Large intestine (tissue), 3 donors: ENCODE measurements around the gene XPR1. TPM values are rescaled to one million over a fixed set of nuclear protein-coding genes. Genes with fewer than 3 reads are reported as not detected.
"Not testable (repeated sequence)": the region's sequence is repeated elsewhere in the genome, so short reads cannot be mapped to it uniquely, and the experiment has no call there.

Source experiments
- DNase-seq, 2 donors: peaks; one replicate each; pipeline versions ENCODE4 v3.0.0 to v3.0.0-alpha.2; 2013
- H3K27ac ChIP-seq: one replicate; pipeline ENCODE4 v1.5.1; 2013; ENCODE audit warnings: low read length
- H3K27me3 ChIP-seq: 2 replicates; pipeline ENCODE4 v1.6.1; 2013; ENCODE audit warnings: low read length; ENCODE audit not compliant: control insufficient read depth, insufficient read depth
- H3K36me3 ChIP-seq: 2 replicates; pipeline ENCODE4 v1.6.1; 2013; ENCODE audit warnings: low read length; ENCODE audit not compliant: control insufficient read depth, insufficient read depth
- H3K4me1 ChIP-seq: one replicate; pipeline ENCODE4 v1.6.1; 2013; ENCODE audit warnings: low read length; ENCODE audit not compliant: control insufficient read depth, insufficient read depth
- H3K4me3 ChIP-seq: one replicate; pipeline ENCODE4 v1.5.1; 2013; ENCODE audit warnings: low read length
- H3K9me3 ChIP-seq: one replicate; pipeline ENCODE4 v1.6.1; 2013; ENCODE audit warnings: mild to moderate bottlenecking, low read depth, low read length, moderate library complexity; ENCODE audit not compliant: control insufficient read depth
- WGBS: methylation state at CpG from one replicate; pipeline ENCODE4 v1.1.5; 2013; ENCODE audit warnings: low lambda C conversion rate; ENCODE audit not compliant: insufficient coverage; 5-methylcytosine and 5-hydroxymethylcytosine counted together
- polyA plus RNA-seq: library from polyadenylated mRNA; unstranded; fragments of 120-200 nt; gene quantifications from one replicate; pipeline ENCODE4 v1.2.1, GENCODE V29; 2013

Gene XPR1
- polyA plus RNA-seq, 1 donor: 26.1 TPM

DNA sequence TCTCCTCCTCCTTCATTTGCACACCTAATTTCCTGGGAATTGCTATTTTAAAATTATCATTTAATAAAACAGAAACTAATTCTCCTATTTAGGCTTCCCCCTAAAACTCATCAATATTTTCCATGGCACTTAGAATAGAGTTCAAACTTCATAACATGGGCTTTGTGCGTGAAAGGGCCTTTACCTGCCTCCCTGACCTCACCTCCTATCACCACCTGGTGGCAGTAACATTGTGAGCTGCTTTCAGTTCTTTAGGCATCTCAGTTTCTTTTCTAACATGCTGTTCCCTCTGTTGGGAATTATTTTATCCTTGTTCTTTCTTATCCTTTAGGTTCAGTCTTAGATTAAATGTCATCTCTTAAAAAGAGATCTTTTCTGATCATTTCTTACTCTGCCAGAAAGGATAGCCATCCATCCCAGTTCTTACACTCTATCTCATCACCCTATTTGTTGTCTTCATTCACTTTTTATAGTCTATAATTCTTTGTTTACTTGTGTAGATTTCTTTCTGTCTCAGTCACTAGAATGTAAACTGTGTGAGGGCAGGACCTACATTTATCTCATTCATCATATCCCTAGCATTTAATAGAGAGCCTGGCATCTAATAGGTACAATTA lies 147.1 kb downstream of the XPR1 start:
- Histone ChIP-seq H3K27me3 (no peaks in the 10 kb centered on the region), H3K36me3 (no peaks in the 10 kb centered on the region), H3K4me1 (no peaks in the 10 kb centered on the region), H3K27ac (no peak overlapping the region), H3K9me3 (no peaks in the 10 kb centered on the region), H3K4me3 (no peak overlapping the region)
- no CpG with 5 or more reads among the region's 1 CpG for WGBS
- DNase-seq: no peak

DNA sequence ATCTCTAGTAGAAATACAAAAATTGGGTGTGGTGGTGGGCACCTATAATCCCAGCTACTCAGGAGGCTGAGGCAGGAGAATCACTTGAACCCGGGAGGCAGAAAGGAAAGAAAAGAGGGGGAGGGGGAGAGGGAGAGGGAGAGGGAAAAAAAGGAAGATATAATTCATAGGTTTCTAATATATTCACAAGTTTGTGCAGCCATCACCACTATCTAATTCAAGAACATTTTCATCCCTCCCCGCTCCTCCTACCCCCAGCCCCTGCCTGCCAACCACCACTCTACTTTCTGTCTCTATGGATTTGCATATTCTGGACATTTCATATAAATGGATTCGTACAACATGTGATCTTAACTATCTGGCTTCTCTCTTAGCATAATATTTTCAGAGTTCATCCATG lies 147.8 kb downstream of the XPR1 start:
- no peaks in the 10 kb centered on the region for H3K9me3 ChIP-seq
- DNase-seq: no peak
- no peaks in the 10 kb centered on the region for H3K36me3 ChIP-seq
- H3K4me3 ChIP-seq: no peak overlapping the region
- WGBS: 100% methylated on average over 1 of the region's 3 CpGs
- H3K4me1 ChIP-seq: no peaks in the 10 kb centered on the region
- no peak overlapping the region for H3K27ac ChIP-seq
- no peaks in the 10 kb centered on the region for H3K27me3 ChIP-seq

DNA sequence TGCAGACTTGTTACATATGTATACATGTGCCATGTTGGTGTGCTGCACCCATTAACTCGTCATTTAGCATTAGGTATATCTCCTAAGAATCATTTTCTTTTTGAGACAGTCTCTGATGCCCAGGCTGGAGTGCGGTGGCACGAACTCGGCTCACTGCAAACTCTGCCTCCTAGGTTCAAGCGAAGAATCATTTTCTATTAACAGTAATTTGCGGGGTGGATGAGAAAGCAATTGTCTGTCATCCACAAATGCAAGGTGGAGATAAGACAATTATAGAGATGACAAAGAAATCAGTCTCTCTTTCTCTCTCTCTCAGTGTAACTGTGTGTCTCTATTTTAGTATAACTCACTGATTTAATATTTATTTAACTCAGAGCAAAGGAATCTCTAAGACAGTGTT lies 149.9 kb downstream of the XPR1 start:
- no peaks in the 10 kb centered on the region for H3K4me1 ChIP-seq
- no peak overlapping the region for H3K27ac ChIP-seq
- no peak overlapping the region for H3K4me3 ChIP-seq
- no peaks in the 10 kb centered on the region for H3K9me3 ChIP-seq
- WGBS: no CpG with 5 or more reads among the region's 6 CpGs
- H3K36me3 ChIP-seq: no peaks in the 10 kb centered on the region
- H3K27me3 ChIP-seq: no peaks in the 10 kb centered on the region
- no peak for DNase-seq

DNA sequence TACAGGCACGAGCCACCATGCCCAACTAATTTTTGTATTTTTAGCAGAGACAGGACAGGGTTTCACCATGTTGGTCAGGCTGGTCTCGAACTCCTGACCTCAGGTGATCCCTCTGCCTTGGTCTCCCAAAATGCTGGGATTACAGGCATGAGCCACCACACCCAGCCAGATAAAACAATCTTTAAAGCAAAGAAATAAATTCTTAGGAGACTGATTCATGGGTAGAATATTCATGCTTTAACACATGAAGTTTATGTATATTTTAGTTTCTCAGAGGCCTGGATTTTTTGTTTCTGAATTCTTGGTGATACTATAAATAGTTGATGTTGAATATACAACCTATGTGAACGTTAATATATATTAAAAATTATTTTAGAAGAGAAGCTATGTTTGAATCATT lies 153.5 kb downstream of the XPR1 start:
- no CpG with 5 or more reads among the region's 3 CpGs for WGBS
- no peak overlapping the region for H3K4me3 ChIP-seq
- no peak for DNase-seq

DNA sequence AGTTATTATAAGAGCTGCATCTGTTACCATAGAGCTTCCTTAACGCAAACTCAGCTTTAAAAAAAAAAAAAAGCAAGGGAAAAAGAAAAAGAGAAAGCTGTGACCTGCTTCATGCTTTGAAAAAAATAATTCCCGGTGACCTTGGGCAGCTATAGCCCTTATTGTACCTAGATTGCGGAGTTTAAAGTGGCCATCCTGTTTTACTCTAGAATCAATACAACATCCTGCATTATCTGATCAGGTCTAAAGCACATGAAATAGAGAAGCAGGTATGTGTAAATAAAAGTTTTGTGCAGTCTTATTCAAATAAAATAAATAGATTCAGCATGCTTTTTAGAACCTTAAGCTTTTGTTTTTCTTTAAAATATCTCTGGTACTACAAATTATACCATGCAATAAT lies 154.1 kb downstream of the XPR1 start:
- 80% methylated on average over 1 of the region's 3 CpGs for WGBS
- no peak for DNase-seq
- Histone ChIP-seq H3K36me3 (no peaks in the 10 kb centered on the region), H3K27ac (no peak overlapping the region), H3K9me3 (no peaks in the 10 kb centered on the region), H3K27me3 (no peaks in the 10 kb centered on the region), H3K4me1 (no peaks in the 10 kb centered on the region), H3K4me3 (no peak overlapping the region)

More for the DNA sequence above, 153.5 kb downstream of the XPR1 start:
- Histone ChIP-seq H3K27me3 (no peaks in the 10 kb centered on the region), H3K4me1 (no peaks in the 10 kb centered on the region), H3K36me3 (no peaks in the 10 kb centered on the region), H3K9me3 (no peaks in the 10 kb centered on the region), H3K27ac (no peak overlapping the region)

DNA sequence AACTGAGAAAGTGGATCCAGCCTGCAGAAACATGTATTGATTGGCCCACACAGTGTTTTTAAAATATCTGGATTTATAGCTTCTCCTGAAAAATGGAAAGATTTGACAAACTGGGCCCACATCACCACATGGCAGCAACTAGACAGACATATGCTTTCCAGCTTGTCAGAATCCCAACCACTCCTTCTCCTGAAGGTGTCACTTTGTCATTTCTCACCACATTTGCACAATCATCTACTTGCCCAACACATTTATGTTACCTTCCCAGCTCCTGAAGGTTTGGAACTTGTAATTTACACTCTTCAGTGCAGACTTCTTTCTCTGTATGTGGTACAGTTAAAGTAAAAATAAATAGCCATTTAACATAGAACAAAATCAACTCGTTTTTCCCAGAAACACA lies 154.8 kb downstream of the XPR1 start:
- WGBS: 100% methylated on average over 1 of the region's 1 CpG
- DNase-seq: no peak
- no peaks in the 10 kb centered on the region for H3K36me3 ChIP-seq
- no peak overlapping the region for H3K4me3 ChIP-seq
- no peaks in the 10 kb centered on the region for H3K27me3 ChIP-seq
- H3K27ac ChIP-seq: no peak overlapping the region
- no peaks in the 10 kb centered on the region for H3K9me3 ChIP-seq
- no peaks in the 10 kb centered on the region for H3K4me1 ChIP-seq

DNA sequence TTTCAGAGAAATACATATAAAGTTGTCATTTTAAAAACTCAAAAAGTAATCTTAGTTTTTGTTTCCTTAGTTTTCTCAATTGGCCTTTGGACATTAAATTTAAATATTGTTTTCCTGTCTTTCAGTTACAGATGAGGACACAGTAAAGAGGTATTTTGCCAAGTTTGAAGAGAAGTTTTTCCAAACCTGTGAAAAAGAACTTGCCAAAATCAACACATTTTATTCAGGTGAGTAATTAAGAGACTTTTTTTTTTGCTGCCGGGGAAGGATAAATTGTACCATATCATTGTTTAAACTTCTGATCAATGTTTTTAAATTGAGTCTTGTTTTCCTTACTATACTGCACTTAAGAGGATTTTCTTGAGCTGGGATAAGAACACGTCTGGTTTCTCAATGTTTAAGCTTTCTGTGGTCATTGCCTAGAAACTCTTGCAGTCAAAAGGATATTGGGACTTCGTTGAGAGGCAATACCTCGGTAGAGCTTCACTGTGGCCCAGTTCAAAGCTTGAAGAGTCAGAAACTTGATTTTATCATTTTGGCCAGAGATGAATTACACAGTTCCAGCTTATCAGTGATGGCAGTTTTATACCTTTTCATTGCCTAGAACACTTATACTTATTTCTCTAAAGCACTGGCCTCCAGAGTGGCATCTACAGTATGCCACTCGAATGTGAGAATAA lies 155.9 kb downstream of the XPR1 start:
- Histone ChIP-seq H3K36me3 (no peaks in the 10 kb centered on the region), H3K27ac (no peak overlapping the region), H3K27me3 (no peaks in the 10 kb centered on the region), H3K4me3 (no peak overlapping the region), H3K4me1 (no peaks in the 10 kb centered on the region), H3K9me3 (no peaks in the 10 kb centered on the region)
- DNase-seq: no peak
- WGBS: 93% methylated on average over 3 of the region's 5 CpGs

DNA sequence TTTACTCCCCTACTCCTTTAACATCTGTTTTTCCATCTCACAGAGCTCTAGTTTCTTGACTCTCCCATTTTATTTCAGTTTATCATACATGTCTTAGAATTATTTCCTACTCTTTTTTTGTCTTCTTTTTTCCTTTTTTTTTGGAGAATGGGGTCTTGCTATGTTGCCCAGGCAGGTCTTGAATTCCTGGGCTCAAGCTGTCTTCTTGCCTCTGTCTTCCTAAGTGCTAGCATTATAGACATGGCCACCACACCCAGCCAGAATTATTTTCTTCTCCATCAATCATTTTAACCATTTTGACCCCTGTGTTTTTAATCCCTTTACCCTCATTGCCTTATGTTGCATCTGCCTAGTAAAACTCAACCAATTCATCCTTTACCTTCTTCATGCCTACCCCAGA lies 157.6 kb downstream of the XPR1 start:
- Histone ChIP-seq H3K27me3 (no peaks in the 10 kb centered on the region), H3K4me1 (no peaks in the 10 kb centered on the region), H3K27ac (no peak overlapping the region), H3K9me3 (no peaks in the 10 kb centered on the region), H3K36me3 (no peaks in the 10 kb centered on the region), H3K4me3 (no peak overlapping the region)
- no peak for DNase-seq

DNA sequence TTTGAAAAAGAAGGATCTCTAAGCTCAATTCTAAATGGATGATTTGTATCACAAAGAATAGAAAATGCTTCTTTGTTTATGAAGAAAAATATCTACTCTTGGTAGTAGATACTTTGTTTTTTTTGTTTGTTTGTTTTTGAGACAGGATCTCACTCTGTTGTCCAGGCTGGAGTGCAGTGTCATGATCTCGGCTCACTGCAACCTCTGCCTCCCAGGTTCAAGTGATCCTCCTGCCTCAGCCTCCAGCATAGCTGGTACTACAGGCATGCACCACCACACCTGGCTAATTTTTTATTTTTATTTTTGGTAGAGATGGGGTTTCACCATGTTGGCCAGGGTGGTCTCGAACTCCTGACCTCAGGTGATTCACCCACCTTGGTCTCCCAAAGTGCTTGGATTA lies 159.3 kb downstream of the XPR1 start:
- not testable (repeated sequence) for H3K27ac ChIP-seq, H3K36me3 ChIP-seq, H3K4me3 ChIP-seq, H3K9me3 ChIP-seq, DNase-seq, H3K4me1 ChIP-seq, H3K27me3 ChIP-seq
- no CpG with 5 or more reads among the region's 2 CpGs for WGBS

DNA sequence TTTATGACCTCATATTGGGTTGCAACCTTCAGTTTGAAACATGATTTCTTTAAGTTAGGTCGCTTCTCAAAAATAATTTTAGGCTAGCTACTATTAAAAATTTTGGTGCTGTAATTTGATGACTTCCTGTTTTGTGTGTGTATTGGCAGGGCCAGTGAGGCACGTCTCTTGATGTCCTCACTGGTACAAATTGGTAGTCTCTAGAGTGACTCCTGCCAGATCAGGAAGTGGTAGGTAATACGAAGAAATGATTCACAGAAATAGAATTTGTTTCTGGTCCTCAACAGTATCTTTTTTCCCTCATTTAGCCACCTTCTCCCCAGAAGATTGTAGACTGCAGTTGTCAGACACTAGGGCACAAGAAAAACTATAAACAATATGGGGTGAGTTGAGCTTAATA lies 160.0 kb downstream of the XPR1 start:
- H3K4me1 ChIP-seq: no peaks in the 10 kb centered on the region
- no peaks in the 10 kb centered on the region for H3K9me3 ChIP-seq
- H3K27me3 ChIP-seq: no peaks in the 10 kb centered on the region
- no CpG with 5 or more reads among the region's 3 CpGs for WGBS
- H3K36me3 ChIP-seq: no peaks in the 10 kb centered on the region
- no peak overlapping the region for H3K4me3 ChIP-seq
- DNase-seq: no peak
- no peak overlapping the region for H3K27ac ChIP-seq

DNA sequence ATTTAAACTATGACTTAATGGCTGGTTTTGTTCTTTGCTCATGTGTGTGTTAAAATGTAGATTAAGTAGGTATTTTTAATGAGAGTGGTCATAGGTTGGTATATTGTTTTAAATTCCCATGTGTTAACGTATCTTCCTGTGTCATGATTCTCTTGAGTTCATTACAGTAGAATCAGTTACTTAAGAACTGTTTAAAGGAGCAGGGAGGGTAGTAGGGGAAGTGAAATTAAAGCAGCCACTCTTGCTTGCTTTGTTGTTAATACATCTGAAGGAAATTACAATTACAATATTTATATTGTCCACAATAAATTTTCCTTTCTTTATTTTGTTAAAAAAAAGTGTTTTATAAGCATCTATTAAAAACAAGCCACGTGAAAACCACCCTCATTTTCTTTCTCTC lies 161.6 kb downstream of the XPR1 start:
- Histone ChIP-seq H3K4me1 (no peaks in the 10 kb centered on the region), H3K27me3 (no peaks in the 10 kb centered on the region), H3K4me3 (no peak overlapping the region), H3K27ac (no peak overlapping the region), H3K9me3 (no peaks in the 10 kb centered on the region), H3K36me3 (no peaks in the 10 kb centered on the region)
- WGBS: 91% methylated on average over 1 of the region's 2 CpGs
- no peak for DNase-seq
